A172 (cell line): ENCODE measurements around the gene LRIG1. TPM values are rescaled to one million over a fixed set of nuclear protein-coding genes. Genes with fewer than 3 reads are reported as not detected.
"Not testable (repeated sequence)": the region's sequence is repeated elsewhere in the genome, so short reads cannot be mapped to it uniquely, and the experiment has no call there.

ENCODE experiments used
- DNase-seq: peaks from one replicate; pipeline ENCODE4 v3.0.0-alpha.2; 2015; ENCODE audit warnings: low spot score
- total RNA-seq: library from RNA; depleted of rRNA; stranded (reverse); fragments of >200 nt; shearing (Covaris generic); gene quantifications from 2 replicates; pipeline ENCODE4 v1.2.3, GENCODE V29; 2014

LRIG1 gene
- total RNA-seq, 1 experiment from 2014 or later = 32.0 TPM

GRCh38 chr3:66421893-66422292, 78.9 kb downstream of the LRIG1 start:
- not testable (repeated sequence) for DNase-seq

DNA sequence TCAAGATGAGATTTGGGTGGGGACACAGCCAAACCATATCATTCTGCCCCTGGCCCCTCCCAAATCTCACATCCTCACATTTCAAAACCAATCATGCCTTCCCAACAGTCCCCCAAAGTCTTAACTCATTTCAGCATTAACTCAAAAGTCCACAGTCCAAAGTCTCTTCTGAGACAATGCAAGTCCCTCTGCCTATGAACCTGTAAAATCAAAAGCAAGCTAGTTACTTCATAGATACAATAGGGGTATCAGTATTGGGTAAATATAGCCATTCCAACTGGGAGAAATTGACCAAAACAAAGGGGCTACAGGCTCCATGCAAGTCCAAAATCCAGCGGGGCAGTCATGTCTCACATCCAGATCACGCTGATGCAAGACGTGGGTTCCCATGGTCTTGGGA, 79.7 kb downstream of the LRIG1 start:
- not testable (repeated sequence) for DNase-seq

- no peak for DNase-seq
Observed at GRCh38 chr3:66419036-66419435, 81.8 kb downstream of the LRIG1 start.

DNA sequence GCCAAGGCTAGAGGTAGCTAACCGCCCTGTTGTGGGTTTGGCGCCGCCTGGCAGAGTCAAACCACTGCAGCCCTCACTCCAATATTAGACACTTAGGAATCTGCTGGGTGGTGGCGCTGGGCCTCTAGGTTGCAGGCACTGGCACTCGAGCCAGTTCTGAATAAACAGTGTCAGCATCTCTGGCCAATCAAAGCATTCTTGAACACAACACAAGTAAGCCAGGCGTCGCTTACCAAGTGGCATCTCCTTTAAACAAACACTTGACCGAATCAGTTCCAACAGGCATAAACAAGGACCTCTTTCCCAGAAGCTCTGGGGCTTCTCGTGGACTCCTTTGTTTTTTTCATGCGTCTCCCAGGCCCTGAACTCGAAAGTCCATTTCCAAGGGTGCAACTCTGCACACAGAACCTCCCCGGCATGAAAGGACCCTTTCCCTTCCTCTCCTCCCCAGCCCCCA, 82.3 kb downstream of the LRIG1 start:
- no peak for DNase-seq

DNA sequence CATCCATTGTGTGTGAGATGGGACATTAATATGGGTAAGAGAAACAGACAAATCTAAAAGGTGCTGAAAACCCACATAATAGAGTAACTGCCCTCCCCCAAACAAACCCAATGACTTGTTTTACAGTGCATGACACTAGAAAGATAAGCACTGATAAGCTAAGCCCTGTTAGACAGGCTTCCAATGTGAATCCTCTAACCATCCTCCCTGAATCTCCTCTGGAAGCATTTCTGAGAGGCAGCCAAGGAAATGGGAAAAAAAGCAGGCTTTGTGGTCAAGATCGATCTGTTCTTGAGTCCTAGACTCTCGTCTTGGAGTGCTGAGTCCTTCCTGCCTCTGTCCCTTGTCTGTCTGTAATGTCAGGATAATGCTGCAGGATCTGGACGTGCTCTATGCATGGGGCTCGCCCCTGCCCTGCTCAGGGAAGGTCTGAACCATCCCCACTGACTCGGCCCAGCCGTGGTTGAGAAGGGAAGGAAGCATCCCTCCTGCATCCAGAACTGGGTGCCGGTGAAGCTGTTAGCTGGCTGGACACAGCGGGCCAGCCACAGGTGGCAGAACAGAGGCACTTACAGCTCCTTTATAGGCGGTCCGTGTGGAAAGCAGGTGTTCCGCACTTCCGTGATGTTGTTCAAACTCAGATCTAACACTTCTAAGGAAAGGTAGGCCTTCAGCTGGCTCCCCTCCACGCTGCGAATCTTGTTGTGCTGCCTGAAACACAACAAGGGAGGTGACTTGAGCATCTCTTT, 84.1 kb downstream of the LRIG1 start:
- no peak for DNase-seq

DNA sequence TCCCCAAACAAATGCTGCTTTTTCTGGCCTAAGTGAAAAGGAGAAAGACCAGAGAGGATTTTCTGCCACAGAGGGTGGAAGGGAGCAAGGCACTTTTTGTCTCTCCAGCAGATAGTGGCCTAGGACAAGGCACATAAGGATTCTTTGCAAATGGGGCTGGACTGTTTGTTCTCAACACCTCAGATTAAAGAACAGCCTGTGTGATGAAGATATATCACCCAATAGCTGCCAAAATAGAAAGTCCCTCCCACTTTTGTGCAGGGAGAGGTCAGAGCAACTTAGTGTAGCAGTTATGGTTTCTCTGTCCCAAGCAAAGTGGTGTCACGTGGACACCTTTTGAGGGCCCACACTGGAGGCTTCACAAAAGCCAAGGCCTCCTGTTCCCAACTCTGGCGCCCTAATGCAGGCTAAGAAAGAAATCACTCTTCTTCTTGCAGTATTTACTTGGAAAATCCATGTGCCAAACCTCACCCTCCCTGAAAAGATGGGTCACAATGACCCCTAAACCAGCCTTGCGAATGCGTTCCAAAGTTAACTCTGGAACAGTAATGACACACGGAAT, 84.9 kb downstream of the LRIG1 start:
- no peak for DNase-seq

DNA sequence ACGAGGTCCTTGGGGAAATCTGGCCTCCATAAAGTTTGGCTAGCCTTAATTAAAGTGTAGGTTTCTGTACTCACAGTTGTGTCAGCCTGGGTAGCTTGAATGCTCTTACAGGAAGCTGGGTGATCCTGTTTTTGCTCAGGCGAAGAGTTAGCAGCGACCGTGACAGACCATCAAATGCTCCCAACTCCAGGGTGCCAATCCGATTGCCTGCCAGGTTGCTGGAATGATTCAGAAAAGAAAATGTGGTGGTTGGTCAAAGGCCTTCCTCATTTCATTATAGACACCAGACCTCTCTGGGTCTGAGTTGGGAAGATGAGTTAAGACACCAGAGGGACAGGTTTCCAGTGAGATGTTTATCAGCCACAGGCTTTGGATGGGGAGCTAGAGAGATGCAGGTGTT, 86.0 kb downstream of the LRIG1 start:
- DNase-seq = no peak

DNA sequence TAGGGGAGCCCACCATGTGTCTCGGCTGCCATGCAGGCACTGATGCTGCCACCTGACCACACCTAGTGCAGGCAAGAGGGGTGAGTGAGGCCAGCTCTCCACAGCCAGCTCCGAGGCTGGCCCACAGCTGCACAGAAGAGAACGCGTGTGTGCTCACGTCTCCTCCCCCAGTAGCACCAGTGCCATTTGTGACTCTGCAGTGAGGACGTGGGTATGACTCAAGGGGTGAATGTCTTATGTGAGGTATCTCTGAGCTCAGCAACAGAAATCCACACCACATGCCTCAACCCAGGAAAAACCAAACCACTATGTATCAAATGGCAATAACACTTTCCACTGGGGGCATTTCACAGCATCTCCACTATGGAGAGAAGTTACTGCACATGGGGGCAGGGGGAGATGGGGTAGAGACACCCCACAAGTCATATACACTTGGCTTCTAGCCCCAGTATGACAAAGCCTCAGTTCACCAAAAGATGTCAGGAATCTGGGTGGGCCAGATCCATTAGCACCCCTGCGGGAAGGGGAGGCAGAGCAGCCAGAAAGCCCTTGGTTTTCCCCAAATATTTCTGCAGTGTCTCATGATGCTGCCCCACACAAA, 87.6 kb downstream of the LRIG1 start:
- peak; percentile 74 for DNase-seq

- no peak for DNase-seq
Observed at GRCh38 chr3:66411961-66412887, 88.6 kb downstream of the LRIG1 start.

- no peak for DNase-seq
Observed at GRCh38 chr3:66411474-66411873, 89.3 kb downstream of the LRIG1 start.

GRCh38 chr3:66410976-66411375, 89.8 kb downstream of the LRIG1 start:
- no peak for DNase-seq

- no peak for DNase-seq
Observed at GRCh38 chr3:66409771-66410754, 90.8 kb downstream of the LRIG1 start.

DNA sequence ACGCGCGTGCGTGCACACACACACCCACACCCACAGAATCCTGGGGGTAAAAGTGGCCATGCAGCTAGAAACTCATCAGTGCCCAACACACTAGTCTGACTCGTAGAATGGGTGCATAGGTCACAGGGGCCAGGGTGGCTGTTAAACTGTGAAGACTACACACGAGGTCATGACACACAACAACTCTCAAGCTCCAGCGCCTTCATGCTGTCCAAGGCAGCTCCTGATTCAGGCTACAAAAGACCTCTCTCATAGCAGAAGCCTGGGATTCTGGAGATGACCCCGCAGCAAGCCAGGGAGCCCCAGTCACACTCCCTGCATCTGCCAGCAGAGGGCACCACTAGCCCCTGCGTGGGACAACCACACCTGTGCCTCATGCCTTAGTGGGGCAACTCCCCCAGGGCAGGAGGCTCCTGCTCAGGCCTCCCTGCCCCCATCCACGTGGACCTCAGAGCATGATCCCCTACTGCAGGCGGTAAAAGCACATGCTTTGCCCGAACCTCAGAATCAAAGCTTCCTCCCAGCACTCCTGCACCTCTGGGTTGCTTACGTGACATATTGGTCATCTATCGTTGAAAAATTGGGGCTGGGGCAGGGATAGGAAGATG, 93.1 kb downstream of the LRIG1 start:
- peak; percentile 51 for DNase-seq

GRCh38 chr3:66406831-66407610, 93.8 kb downstream of the LRIG1 start:
- DNase-seq = no peak

DNA sequence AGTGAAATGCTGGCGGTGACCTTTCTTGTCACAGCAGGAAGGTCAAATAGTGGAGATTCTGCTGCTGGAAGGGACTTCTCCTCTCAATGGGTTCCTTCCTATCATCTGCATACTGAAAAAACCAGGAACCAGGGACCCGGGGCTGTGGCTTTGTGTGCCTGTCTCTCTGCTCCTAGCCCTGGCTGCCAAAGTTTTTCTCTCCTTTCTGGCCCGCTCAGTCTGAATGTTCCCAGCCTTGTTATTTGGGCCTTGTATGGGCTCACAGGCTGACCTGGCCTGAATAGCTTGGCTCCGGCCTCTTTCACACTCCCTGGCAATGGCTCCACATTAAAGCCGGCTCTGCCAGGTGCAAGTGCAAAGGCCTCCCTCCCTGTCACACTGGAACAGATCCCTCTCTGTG, 94.7 kb downstream of the LRIG1 start:
- no peak for DNase-seq

DNA sequence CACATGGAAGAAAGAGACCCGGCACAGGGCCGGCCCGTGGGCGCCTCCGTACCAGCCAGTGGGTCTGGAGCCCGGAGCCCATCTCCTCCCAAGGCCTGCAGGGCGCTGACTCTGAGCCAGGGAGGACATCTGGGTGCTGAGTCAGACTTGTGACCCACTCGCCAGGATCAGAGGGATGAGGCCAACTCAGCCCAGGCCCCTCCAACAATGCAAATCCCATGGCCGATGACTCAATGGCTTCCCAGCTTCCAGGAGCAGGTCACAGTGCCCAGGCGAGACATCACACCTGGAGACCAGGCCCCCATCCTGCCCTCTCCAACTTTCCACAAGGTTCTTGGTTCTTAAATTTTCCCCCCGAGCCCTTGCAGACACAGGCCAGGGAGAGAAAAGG, 95.1 kb downstream of the LRIG1 start:
- peak; percentile 81 for DNase-seq

GRCh38 chr3:66404903-66405700, 95.7 kb downstream of the LRIG1 start:
- DNase-seq = no peak

- DNase-seq = no peak
Observed at GRCh38 chr3:66404197-66404596, 96.6 kb downstream of the LRIG1 start.
